ENCODE data around the gene IGF2BP1. TPM values are rescaled to one million over a fixed set of nuclear protein-coding genes. Genes with fewer than 3 reads are reported as not detected.

Gene IGF2BP1
- total RNA-seq, 1 donor from 2014 or later, result 260 TPM

DNA sequence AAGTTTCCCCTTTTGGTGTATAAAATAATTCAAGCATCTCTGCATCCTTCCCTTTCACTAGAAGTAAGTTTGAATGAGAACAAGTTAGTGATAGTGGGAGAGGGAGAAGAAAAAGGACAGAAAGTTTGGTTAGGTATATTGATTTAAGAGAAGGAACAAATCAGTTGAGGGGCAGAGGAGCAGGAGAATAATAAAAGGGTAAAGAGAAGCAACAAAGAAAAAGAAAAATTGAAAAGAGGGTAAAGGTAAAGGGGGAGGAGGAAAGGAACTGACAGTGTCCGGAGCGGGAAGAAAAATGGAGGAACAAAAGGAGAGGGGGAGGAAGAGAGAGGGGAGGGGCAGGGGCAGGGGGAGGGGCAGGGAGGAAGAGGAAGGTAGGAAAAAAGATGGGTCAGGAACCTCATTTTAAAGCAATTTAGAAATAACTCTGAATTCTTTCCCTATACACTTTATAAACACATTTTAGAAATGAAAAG, 6.3 kb upstream of the IGF2BP1 start:
- Mint-ChIP-seq H3K36me3 (ENCODE audit: unreplicated experiment) (no peaks in the 10 kb centered on the region), H3K27ac (ENCODE audit: unreplicated experiment) (peak overlapping the region; percentile 6), H3K4me1 (ENCODE audit: low read depth, unreplicated experiment) (peaks cover 26% of the 10 kb centered on the region), H3K4me3 (ENCODE audit: unreplicated experiment) (peak overlapping the region; percentile 17), H3K27me3 (ENCODE audit: unreplicated experiment) (peaks cover 7% of the 10 kb centered on the region), H3K9me3 (ENCODE audit: unreplicated experiment) (peaks cover 5% of the 10 kb centered on the region)
- no peak for DNase-seq
- TF ChIP-seq, protein P1, sequence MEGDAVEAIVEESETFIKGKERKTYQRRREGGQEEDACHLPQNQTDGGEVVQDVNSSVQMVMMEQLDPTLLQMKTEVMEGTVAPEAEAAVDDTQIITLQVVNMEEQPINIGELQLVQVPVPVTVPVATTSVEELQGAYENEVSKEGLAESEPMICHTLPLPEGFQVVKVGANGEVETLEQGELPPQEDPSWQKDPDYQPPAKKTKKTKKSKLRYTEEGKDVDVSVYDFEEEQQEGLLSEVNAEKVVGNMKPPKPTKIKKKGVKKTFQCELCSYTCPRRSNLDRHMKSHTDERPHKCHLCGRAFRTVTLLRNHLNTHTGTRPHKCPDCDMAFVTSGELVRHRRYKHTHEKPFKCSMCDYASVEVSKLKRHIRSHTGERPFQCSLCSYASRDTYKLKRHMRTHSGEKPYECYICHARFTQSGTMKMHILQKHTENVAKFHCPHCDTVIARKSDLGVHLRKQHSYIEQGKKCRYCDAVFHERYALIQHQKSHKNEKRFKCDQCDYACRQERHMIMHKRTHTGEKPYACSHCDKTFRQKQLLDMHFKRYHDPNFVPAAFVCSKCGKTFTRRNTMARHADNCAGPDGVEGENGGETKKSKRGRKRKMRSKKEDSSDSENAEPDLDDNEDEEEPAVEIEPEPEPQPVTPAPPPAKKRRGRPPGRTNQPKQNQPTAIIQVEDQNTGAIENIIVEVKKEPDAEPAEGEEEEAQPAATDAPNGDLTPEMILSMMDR (IDR thresholded peaks at IDR 0.05; ENCODE audit: partially characterized antibody, unreplicated experiment), result no peak

DNA sequence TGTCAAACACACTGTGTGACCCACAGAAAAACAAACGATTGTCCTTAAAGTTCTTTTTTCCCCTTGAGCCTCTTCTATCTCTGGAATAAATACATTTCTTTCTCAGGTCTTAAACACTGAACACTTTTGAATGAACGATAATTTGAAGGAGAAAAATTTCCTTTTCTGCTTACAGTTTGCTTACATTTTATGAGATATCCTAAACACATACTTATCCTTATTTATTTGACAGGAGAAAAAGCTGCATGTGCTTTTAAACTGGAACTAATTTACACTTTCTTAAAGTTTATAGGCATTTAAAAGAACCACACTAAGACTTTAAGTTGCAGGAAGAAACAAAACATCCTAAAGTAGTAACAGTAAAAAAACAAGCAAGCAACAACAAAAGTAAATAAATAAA, 4.7 kb upstream of the IGF2BP1 start:
- Mint-ChIP-seq H3K4me3 (ENCODE audit: unreplicated experiment) (no peak overlapping the region), H3K36me3 (ENCODE audit: unreplicated experiment) (no peaks in the 10 kb centered on the region), H3K4me1 (ENCODE audit: low read depth, unreplicated experiment) (peaks cover 26% of the 10 kb centered on the region), H3K27ac (ENCODE audit: unreplicated experiment) (peak overlapping the region; percentile 11), H3K27me3 (ENCODE audit: unreplicated experiment) (peaks cover 13% of the 10 kb centered on the region), H3K9me3 (ENCODE audit: unreplicated experiment) (peaks cover 10% of the 10 kb centered on the region)
- TF ChIP-seq, protein P1 (IDR thresholded peaks at IDR 0.05; ENCODE audit: partially characterized antibody, unreplicated experiment), result no peak
- DNase-seq, result no peak

DNA sequence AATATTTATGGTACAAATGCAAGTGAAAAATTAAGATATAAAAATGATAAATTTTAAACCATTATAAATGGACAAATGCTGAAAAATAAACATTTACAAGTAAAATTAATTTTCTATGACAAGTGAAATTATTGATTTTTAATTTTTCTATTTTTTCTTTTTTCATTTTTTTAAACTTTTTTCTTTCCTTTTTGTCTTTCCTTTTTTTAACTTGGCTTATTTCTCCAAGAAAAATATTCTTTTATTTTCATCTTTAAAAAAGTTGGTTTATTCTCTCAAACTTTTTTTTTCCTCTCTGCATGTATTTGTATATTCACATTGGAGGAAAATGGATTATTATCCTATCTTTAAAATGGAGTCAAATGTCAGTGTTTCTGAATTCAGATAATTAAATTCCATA, 3.9 kb upstream of the IGF2BP1 start:
- TF ChIP-seq, protein P1 (IDR thresholded peaks at IDR 0.05; ENCODE audit: partially characterized antibody, unreplicated experiment), result no peak
- no peak for DNase-seq
- Mint-ChIP-seq H3K27me3 (ENCODE audit: unreplicated experiment) (peaks cover 13% of the 10 kb centered on the region), H3K4me1 (ENCODE audit: low read depth, unreplicated experiment) (peaks cover 26% of the 10 kb centered on the region), H3K27ac (ENCODE audit: unreplicated experiment) (no peak overlapping the region), H3K36me3 (ENCODE audit: unreplicated experiment) (no peaks in the 10 kb centered on the region), H3K9me3 (ENCODE audit: unreplicated experiment) (peaks cover 10% of the 10 kb centered on the region), H3K4me3 (ENCODE audit: unreplicated experiment) (peak overlapping the region; percentile 50)

GRCh38 chr17:48993951-48994350, 3.2 kb upstream of the IGF2BP1 start:
- H3K4me1 Mint-ChIP-seq (ENCODE audit: low read depth, unreplicated experiment), result peaks cover 26% of the 10 kb centered on the region
- peak overlapping the region; percentile 23 for H3K27ac Mint-ChIP-seq (ENCODE audit: unreplicated experiment)
- no peak for DNase-seq
- TF ChIP-seq, protein P1 (IDR thresholded peaks at IDR 0.05; ENCODE audit: partially characterized antibody, unreplicated experiment), result no peak
- no peaks in the 10 kb centered on the region for H3K36me3 Mint-ChIP-seq (ENCODE audit: unreplicated experiment)
- peaks cover 15% of the 10 kb centered on the region for H3K27me3 Mint-ChIP-seq (ENCODE audit: unreplicated experiment)
- H3K4me3 Mint-ChIP-seq (ENCODE audit: unreplicated experiment), result peak overlapping the region; percentile 69
- peaks cover 14% of the 10 kb centered on the region for H3K9me3 Mint-ChIP-seq (ENCODE audit: unreplicated experiment)

- peak overlapping the region; percentile 90 for H3K27ac Mint-ChIP-seq (ENCODE audit: unreplicated experiment)
- no peaks in the 10 kb centered on the region for H3K36me3 Mint-ChIP-seq (ENCODE audit: unreplicated experiment)
Observed at GRCh38 chr17:48994549-48995303, 2.5 kb upstream of the IGF2BP1 start.

More at GRCh38 chr17:48994549-48995303, 2.5 kb upstream of the IGF2BP1 start:
- Mint-ChIP-seq H3K27me3 (ENCODE audit: unreplicated experiment) (peaks cover 21% of the 10 kb centered on the region), H3K9me3 (ENCODE audit: unreplicated experiment) (peaks cover 21% of the 10 kb centered on the region), H3K4me1 (ENCODE audit: low read depth, unreplicated experiment) (peaks cover 26% of the 10 kb centered on the region), H3K4me3 (ENCODE audit: unreplicated experiment) (peak overlapping the region; percentile 88)
- TF ChIP-seq, protein P1 (IDR thresholded peaks at IDR 0.05; ENCODE audit: partially characterized antibody, unreplicated experiment), result no peak
- DNase-seq, result no peak
